Kidney (tissue), 14 donors: ENCODE results near the gene ZNF488. TPM values are rescaled to one million over a fixed set of nuclear protein-coding genes. Genes with fewer than 3 reads are reported as not detected.
"Not testable (repeated sequence)": the region's sequence is repeated elsewhere in the genome, so short reads cannot be mapped to it uniquely, and the experiment has no call there.

Experiments
- DNase-seq, 5 donors: peaks; one replicate each; pipeline ENCODE4 v3.0.0-alpha.2; 2013 to 2020
- FAIRE-seq: peaks from 2 replicates; lab custom pipeline; 2012; peaks lifted over from hg19 to GRCh38; lab: Jason Lieb, UNC
- H3K27ac ChIP-seq, 2 donors: one replicate each; pipeline ENCODE4 v1.7.0; 2013; ENCODE audit warnings: low read depth in 2 of 2, low read length in 2 of 2, inconsistent platforms in 1 of 2
- H3K27me3 ChIP-seq: one replicate; pipeline ENCODE4 v1.7.1; 2013; ENCODE audit warnings: low read length, inconsistent platforms; ENCODE audit not compliant: control insufficient read depth, insufficient read depth
- H3K36me3 ChIP-seq, 3 donors: one replicate each; pipeline versions ENCODE4 v1.7.0 to v1.7.1; 2013; ENCODE audit warnings: low read length in 3 of 3, control low read depth in 1 of 3, inconsistent platforms in 1 of 3; ENCODE audit not compliant: insufficient read depth in 3 of 3, control insufficient read depth in 2 of 3
- H3K4me1 ChIP-seq, 3 donors: one replicate each; pipeline versions ENCODE4 v1.7.0 to v1.7.1; 2013; ENCODE audit warnings: low read length in 3 of 3, inconsistent platforms in 1 of 3, low read depth in 1 of 3; ENCODE audit not compliant: control insufficient read depth in 2 of 3, insufficient read depth in 2 of 3
- H3K4me3 ChIP-seq, 3 donors: one replicate each; pipeline versions ENCODE4 v1.7.0 to v1.8.1; 2013; ENCODE audit warnings: low read length in 3 of 3, control low read depth in 1 of 3, inconsistent platforms in 1 of 3
- H3K9ac ChIP-seq, 3 donors: one replicate each; pipeline versions ENCODE4 v1.7.0 to v1.7.1; 2013; ENCODE audit warnings: low read length in 3 of 3, control low read depth in 1 of 3, inconsistent platforms in 1 of 3
- H3K9me3 ChIP-seq, 3 donors: one replicate each; pipeline versions ENCODE4 v1.7.0 to v1.7.1; 2013; ENCODE audit warnings: low read length in 3 of 3, control low read depth in 1 of 3, inconsistent platforms in 1 of 3; ENCODE audit not compliant: control insufficient read depth in 2 of 3, insufficient read depth in 1 of 3
- CTCF ChIP-seq: IDR thresholded peaks from 3 replicates; pipeline ENCODE4 v1.5.1; 2012; ENCODE audit warnings: mild to moderate bottlenecking, moderate library complexity, borderline replicate concordance; ENCODE audit not compliant: insufficient read depth; ENCODE audit errors: extremely low read depth
- intact Hi-C: fragments of 100-400 bp; cut with DNase I; formaldehyde crosslinking; loops from one replicate; pipeline ENCODE4 v1.11.1; 2022
- polyA plus RNA-seq: library from polyadenylated mRNA; stranded (reverse); fragments of 350-450 nt; fragmentation: Illumina TruSeq; extraction: RNeasy Lipid Tissue Mini Kit (QIAGEN cat#74804); gene quantifications from one replicate; pipeline ENCODE4 v1.2.3, GENCODE V29; 2014; ENCODE audit warnings: low read depth, low replicate concordance; ENCODE audit not compliant: insufficient read depth
- total RNA-seq: library from RNA; stranded (reverse); fragmentation: NEBNext Ultra II Directional; extraction: Animal tissue kit (Norgen Biotek cat#: 25700); gene quantifications from one replicate; pipeline ENCODE4 v1.2.1, GENCODE V29; 2021
- donor health status: control.
- donor health status: control.
- donor health status: control.
- donor health status: control.
- donor health status: control.
- donor health status: DM: yes; HTN: yes; CAD: no.
- donor health status: Normal renal cell carcinoma (clear cell type).

Gene ZNF488
- total and polyA plus RNA-seq, 2 donors from 2014 or later = 0.09 to 4.0 TPM

GRCh38 chr10:47419421-47419820, 35.3 kb upstream of the ZNF488 start:
- FAIRE-seq = no peak
- Histone ChIP-seq H3K9me3 (no peaks in the 10 kb centered on the region), H3K4me3 (no peak overlapping the region), H3K4me1 (no peaks in the 10 kb centered on the region), H3K27me3 (no peaks in the 10 kb centered on the region), H3K27ac (no peak overlapping the region), H3K9ac (no peak overlapping the region), H3K36me3 (no peaks in the 10 kb centered on the region)
- intact Hi-C loops = no loop called here
- DNase-seq = peak in 1 of 5 donors; percentile 43
- no peak for TF ChIP-seq CTCF

- Histone ChIP-seq H3K4me3 (no peak overlapping the region), H3K27me3 (no peaks in the 10 kb centered on the region), H3K9ac (no peak overlapping the region), H3K9me3 (no peaks in the 10 kb centered on the region), H3K4me1 (no peaks in the 10 kb centered on the region), H3K27ac (no peak overlapping the region), H3K36me3 (no peaks in the 10 kb centered on the region)
- intact Hi-C loops = no loop called here
- peak in 1 of 5 donors; percentile 28 for DNase-seq
- FAIRE-seq = no peak
- TF ChIP-seq CTCF = no peak
These were observed 34.9 kb upstream of the ZNF488 start for GRCh38 chr10:47418966-47419365.

GRCh38 chr10:47418321-47418720, 34.2 kb upstream of the ZNF488 start:
- no peak overlapping the region for H3K27ac ChIP-seq
- no peak overlapping the region for H3K9ac ChIP-seq
- H3K36me3 ChIP-seq = no peaks in the 10 kb centered on the region
- no peak for TF ChIP-seq CTCF
- no peak for FAIRE-seq
- H3K27me3 ChIP-seq = no peaks in the 10 kb centered on the region
- H3K9me3 ChIP-seq = no peaks in the 10 kb centered on the region
- no peak overlapping the region for H3K4me3 ChIP-seq
- no peaks in the 10 kb centered on the region for H3K4me1 ChIP-seq
- intact Hi-C loops = no loop called here
- DNase-seq = peak in 1 of 5 donors; percentile 68

GRCh38 chr10:47416305-47417218, 32.5 kb upstream of the ZNF488 start:
- H3K4me1 ChIP-seq, FAIRE-seq, DNase-seq, H3K36me3 ChIP-seq, H3K9me3 ChIP-seq, H3K27me3 ChIP-seq, intact Hi-C loops, H3K27ac ChIP-seq, H3K9ac ChIP-seq, H3K4me3 ChIP-seq: not testable (repeated sequence)
